ENCODE data around the gene CRELD2.

CRELD2 gene

DNA sequence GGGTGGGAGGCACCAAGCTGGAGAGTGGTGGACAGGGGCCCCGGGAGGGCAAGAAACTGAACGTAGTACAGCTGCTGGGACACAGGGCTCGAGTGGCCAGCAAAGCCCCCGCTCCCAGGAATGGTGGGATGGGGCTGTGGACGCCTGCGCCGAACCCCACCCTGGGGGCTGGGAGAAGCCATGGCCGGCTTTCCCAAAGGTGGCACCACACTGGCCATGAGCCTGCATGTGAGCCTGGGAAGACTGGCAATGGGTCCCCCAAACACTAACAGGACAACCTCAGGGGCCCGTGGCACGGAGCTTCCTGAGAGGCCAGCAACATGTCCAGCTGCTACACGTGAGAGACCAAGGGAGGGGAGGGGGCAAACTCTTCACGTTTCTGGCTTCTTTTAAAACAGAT lies 4.2 kb upstream of the CRELD2 start:
- no peak for DNase-seq

DNA sequence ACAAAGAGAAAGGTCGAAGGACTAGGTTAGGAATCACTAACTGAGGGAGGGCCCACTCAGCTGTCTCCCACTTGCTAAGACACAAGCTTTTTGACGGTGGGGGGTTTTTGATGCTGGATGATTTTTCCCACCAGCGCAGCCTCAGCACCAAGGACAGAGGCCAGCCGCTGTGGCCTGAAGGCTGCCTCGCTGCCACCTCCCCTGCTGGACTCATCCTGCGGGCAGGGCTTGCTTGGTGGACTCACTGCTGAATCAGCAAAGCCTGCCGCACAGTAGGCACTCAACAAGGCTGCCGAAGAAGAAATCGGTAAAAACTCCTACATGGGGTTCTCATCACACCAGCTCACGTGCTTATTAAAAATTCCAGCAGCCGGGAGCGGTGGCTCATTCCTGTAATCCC lies 2.8 kb upstream of the CRELD2 start:
- DNase-seq, result no peak

DNA sequence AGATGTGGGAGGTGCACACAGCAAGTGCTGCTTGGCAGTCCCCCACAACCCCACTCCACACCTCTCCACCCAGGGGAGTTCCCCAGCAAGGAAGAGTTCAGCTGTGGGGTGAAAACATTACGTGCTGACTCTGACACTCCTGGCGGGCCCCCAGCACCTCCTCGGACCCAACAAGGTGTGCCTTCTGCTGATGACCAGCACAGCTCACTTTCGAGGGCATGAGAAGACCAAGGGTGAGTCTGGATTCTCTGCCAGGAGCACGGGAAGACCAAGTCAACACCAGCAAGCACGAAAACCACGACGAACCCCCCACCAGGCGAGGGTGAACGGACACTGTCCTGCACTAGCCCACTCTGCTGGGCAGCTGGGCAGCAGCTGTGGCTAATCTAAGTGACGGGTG lies 1.6 kb upstream of the CRELD2 start:
- DNase-seq, result no peak

DNA sequence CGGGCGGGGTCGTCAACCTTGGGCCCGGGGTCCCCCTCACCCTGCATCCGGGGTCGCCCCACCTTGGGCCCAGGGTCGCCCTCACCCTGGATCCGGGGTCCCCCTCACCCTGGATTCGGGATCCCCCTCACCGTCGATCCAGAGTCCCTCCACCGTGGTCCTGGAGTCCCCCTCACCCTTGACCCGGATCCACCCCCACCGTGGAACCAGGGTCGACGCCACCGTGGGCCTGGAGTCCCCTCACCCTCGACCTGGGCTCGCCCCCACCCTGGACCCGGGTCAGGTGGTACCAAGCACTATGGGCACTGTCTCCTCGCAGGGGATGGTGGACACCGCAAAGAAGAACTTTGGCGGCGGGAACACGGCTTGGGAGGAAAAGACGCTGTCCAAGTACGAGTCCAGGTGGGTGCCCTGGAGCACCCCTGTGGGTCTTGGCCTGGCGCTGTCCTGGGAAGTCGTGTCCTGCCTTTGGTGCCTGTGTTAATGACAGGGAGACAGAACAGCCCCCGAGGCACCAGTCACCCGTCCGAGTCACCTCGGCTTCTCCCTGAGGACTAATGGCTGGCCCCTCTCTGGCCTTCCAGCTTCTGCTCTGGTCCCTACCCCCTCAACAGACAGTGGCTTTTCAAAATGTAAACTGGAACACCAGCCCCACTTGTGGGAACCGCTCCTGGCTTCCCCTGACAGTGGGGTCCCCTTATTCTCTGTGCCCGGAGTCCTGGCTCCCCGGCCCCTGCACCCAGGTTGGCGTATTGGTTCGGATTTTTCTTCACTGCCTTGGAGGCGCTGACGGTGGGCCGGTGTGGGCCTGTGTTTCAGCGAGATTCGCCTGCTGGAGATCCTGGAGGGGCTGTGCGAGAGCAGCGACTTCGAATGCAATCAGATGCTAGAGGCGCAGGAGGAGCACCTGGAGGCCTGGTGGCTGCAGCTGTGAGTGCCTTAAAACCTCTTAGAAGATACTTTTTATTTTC lies 762 bp downstream of the CRELD2 start:
- no peak for DNase-seq

DNA sequence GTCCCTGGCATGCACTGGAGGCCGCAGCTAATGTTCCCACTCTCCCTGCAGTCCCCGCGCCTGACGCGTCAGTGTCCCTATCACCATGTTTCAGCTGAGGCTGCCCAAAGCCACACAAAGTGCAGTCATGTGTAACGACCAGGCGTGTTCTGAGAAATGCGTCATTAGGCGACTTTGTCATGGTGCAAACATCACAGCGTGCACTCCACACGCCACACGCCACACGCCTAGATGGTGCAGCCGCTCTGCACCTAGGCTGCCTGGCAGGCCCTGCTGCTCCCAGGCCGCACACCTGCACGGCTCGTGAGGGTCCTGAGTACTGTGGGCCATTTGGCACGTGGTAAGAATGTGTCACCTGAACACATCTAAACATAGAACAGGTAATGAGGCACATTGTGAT lies 2.4 kb downstream of the CRELD2 start:
- DNase-seq, result no peak

DNA sequence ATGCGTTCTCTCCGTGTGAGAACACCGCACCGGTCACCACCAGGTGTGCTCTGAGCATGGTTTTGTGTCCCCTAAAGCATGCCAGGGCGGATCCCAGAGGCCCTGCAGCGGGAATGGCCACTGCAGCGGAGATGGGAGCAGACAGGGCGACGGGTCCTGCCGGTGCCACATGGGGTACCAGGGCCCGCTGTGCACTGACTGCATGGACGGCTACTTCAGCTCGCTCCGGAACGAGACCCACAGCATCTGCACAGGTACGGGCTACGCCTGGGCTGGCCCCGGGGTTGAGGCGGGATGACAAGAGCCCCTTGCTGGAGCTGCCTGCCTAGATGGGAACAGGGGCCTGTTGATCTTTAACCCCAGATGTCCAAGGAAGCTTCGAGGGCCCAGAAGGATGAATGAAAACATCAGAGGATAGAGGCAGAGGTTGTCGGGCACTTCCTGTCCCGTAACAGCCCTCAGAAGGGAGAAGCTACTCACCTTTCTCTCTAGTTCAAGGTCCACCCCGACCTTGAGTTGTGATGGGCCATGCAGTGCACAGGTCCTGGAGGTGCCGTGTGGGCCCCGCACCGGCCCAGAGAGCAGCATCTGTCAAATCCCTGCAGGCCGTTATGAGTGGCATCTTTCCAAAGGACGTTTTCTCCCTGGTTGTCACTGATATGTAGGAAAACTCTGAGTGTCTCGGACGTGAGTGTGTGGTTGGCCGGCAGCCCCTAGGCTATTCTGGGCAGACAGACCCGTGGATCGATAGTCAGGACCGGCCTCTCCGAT lies 3.3 kb downstream of the CRELD2 start:
- no peak for DNase-seq

DNA sequence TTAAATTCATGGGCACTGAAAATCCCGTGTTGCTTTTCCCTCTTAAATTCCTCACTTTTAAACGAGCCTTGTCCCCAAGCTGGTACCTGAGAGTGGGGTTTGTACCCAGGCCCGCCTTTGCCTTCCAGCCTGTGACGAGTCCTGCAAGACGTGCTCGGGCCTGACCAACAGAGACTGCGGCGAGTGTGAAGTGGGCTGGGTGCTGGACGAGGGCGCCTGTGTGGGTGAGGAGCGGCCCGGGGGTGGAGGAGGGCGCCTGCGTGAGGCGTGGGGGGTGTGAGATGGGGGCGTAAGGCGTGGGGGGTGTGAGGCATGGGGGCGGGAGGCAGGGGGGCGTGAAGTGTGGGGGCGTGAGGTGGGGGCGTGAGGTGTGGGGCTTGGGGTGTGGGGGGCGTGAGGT lies 4.0 kb downstream of the CRELD2 start:
- no peak for DNase-seq

DNA sequence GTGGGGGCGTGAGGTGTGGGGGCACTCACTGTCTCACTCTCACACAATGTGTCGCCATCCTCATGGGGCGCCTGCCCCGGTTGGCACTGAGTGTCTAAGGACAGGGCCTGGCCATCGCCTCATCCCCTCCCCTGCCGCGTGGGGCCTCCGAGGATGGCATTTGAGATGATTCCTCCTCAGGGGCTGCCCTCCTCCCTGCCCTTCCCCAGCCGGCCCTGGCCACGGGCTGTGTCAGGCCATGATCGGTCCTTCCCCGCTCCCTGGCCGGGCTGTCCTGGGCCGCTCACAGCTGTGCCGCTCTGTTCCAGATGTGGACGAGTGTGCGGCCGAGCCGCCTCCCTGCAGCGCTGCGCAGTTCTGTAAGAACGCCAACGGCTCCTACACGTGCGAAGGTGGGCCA lies 4.5 kb downstream of the CRELD2 start:
- no peak for DNase-seq

DNA sequence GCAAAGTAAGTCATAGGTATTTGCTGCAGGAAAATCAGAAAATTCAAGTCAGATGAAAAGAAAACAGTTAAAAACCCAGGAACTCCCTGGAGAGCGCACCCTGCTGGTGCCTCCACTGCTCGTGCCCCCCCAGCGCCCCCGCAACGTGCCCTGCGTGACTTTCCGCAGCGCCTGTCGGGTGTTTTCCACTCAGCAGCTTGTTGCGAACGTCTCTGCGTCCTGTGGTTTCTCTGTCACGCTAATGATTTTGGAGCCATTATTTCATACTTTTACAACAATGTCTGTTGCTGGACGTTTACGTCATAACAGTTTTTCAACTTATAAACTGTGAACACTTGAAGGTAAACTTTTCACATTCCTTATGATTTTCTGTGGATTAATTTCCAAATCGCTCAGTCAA lies 5.0 kb downstream of the CRELD2 start:
- DNase-seq, result no peak

DNA sequence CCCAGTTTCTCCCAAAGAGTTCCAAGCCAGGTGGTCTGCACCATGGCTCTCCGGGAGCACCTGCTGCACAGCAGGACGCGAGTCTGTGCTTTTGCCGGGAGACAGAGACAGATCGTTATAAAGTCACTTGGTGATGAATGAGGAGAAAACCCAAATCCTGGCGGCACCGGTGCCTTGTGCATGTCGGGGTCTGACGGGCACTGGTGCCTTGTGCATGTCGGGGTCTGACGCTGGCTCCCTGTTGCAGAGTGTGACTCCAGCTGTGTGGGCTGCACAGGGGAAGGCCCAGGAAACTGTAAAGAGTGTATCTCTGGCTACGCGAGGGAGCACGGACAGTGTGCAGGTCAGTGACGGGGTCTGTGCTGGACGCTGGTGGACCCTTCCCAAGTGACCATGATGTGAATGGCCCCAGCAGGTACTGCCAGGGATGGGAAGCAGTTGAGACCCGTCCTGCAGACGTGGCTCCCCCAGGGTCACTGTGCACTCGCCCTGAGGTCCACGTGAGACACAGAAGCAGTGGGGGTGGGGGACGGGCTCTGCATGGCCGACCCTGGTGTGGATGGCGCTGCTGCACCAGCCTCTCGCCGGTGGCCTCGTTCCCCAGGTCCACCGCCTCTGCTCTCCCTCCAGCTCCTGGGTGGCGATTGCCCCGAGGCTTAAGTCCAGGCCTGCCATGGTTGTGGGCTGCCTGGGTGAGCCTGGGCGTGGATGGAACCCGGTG lies 5.8 kb downstream of the CRELD2 start:
- no peak for DNase-seq

DNA sequence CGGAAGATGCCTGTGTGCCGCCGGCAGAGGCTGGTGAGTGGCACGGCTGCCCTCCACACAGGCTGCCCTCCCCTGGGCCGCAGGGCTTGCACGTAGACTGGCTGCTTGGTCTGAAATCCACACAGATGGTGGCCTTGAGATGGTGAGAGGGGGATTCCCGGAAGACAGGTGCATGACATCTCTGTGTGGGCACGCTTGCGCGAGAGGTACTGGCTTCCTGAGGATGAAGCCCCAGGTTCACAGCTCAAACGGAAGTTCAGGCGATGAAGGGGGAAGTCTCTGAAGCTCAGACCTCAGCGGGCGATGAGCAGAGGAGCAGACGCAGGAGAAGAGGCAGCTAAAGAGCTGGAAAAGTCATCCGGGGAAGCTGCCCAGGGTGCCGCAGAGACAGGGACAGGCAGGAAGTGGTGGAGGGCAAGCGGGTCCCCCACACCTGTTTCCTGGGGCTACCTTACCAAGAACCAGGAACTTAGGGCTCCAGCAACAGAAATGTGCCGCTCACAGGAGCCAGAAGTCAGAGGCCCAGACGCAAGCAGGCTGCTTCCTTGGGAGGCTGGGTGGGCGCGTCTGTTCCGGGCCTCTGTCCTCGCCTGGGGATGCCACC lies 7.2 kb downstream of the CRELD2 start:
- DNase-seq, result peak; percentile 74

DNA sequence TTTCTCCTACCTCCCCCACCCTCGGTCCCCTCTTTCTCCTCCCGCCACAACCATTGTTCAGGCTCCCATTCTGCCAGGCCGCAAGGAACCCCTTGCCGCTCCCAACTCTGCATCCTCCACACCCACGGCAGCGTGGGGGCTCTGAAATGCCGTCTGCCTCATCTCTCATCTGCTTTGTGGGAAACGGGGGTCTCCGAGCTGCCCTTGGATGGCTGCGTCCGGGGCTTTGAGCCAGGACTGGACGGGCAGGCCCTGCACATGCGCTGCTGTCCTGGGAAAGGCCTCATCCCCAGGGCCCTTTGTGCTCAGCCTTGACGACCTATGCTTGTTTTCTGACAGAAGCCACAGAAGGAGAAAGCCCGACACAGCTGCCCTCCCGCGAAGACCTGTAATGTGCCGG lies 8.5 kb downstream of the CRELD2 start:
- no peak for DNase-seq

DNA sequence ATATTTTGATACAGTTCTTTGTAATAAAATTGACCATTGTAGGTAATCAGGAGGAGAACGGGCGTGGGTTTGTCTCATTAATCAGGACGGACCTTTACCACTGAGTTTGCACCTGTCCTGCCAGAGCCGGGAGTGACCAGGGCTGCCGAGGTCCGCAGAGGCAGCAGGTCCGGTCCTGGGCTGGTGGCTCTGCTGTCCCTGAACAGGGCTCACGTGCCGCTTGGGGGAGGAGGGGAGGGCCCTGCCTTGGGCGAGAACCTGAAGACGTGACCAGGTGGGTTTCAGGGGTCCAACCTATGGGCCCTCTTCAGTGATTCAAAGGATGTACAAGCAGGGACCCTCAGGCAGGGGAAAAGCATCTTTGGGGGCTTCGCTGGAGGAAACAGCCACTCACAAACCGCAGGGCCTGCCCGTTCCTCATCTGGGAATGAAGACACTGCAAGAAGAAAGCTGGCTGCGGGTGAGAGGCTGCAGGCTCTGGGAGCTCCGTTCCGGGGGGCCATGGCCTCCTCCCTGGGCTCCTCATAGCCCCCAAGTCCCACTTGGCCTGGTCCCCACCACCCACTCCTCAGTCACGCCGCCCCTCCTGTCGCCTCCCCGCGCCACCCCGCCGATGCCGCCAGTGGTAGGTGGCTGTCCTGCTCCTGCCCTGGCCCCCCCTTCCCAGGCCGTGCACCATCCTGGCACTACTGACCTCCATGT lies 9.2 kb downstream of the CRELD2 start:
- no peak for DNase-seq

DNA sequence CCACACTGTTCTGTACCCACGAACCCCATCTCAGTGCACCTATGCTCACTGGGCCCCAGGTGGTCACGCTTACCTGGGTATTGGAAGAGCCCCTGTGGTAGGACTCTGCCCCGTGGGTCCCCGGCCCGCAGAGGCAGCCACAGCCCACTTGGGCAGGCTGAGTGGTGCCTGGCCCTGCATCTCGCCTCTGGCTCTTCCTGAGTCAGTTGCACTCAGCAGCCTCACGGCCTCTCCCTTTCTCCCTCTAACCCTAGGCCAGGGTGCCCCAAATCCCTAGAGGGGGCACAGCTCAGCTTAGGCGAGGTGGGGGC lies 9.7 kb downstream of the CRELD2 start:
- DNase-seq, result no peak

DNA sequence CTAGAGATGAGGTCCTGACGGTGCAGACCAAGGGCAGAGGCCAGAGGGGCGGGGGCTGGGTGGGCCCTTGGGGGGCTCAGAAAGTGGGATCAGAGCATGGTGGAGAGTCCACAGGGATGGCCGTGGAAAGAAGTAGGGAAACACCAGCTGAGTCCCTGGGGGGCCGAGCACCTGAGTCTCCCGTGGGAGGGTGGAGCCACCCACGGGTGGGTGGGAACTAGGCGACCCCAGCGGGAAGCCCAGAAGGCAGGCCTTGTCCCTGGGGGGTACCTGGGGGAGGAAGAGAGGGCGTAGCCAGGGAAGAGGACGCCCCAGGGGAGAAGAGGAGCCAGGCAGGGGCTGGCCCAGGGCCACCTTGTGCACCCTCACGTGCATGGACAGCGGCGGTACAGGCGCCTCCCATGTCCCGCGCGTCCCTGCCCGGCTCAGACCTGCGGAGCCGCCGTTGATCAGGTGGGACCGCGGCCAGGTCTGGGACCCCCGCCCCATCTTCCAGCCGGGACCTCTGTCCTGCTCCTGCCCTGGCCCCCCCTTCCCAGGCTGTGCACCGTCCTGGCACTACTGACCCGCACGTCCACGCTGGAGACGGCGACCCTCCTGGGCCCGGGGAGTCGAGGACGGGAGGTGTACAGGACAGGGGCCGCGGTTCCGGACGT lies 10.2 kb downstream of the CRELD2 start:
- DNase-seq, result no peak

DNA sequence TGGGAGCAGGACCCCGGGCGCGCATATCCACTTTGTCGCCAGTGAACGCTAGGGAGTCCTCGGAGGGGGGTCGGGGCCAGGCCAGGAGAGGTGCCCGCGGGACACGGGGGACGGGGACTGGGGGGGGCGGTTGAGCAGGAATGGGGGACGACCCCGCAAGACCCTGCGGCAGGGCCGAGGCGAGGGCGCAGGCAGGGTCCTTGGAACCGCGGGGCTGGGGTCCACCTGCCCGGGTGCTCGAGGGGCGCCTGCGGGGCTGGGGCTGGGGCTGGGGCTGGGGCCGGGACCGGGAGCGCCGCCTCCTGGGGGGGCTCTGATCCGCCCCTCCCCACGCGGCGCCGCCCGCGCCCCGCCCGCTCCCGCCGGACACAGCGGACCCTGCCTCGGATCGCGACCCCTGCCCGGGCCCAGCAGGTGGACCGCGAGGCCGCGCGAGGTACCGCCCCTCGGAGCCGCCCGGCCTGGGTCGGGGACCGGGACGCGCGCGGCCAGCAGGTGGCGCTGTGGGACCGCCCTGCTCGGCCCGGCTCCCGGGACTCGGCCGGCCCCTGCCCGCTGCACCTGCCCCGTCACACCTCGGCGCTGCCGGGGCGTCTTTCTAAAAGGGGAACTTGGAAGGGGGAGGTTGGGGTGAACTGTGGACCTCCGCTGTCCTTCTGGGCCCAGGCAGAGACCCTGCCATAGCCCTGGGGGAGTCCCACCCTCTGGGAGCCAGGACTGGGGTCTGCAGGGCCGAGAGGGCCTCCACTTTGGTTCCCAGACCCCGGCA lies 11.0 kb downstream of the CRELD2 start:
- DNase-seq, result peak; percentile 88

DNA sequence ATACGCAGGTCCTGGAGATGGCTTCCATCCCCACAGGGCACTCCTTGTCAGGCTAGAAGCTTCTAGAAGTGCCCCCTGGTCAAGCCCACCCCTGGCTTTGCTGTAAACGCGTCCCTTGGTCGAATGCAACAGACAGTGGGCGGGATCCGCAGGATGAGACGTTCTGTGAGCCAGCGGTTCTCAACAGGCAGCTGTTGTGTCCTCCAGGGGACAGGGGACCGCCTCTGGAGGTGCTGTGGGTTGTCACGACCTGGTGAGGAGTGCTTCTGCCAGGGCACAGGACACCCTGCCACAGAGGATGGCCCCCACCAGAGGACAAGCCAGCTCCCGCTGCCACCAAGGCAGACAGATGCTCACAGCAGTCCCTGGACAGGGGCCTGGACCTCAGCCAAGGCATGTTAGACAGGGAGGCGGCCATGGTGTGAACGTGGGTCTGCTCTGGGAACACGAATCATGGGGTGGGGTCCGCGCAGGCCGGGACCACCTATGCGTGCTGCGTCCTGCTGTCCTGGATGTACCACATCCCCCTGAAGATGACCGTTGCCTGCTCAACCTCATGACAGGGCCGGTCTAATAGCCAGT lies 11.7 kb downstream of the CRELD2 start:
- no peak for DNase-seq

DNA sequence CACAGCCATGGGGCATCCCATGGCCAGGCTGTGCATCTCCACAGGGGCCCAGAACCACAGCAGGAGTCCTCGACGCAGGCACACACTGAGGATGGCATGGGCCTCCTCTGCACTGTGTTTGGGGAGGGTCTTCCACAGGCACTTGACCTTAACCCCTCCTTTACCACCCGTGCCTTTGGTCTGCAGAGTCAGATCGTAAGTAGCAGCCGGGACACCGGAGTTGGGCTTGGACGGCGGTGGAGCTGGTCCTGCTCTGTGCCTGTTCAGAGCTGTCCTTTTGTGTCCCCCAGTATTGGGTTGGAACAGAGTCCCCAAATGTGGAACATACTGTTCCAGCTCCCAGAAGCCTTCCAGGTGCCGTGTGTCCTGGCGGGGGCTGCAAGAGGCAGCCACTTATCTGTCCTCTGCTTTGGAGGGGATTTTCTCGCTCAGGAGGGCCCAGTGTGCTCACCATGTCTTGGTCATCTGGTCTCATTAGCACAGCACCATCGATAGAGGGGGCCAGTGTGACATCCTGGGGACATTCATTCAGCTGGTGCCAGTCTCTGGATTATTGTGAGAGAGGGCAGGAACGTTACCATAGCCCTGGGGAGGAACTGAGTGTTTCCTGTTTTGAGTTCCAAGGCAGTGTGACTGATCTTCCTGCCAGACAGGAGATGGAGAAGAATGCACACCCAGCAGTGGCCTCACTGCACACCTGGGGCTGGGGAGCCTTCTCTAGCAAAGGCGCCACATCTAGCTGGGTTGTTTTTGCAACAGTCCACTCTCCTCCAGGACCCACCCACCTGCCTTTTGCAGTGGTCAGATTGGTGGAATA lies 12.4 kb downstream of the CRELD2 start:
- DNase-seq, result peak; percentile 66

DNA sequence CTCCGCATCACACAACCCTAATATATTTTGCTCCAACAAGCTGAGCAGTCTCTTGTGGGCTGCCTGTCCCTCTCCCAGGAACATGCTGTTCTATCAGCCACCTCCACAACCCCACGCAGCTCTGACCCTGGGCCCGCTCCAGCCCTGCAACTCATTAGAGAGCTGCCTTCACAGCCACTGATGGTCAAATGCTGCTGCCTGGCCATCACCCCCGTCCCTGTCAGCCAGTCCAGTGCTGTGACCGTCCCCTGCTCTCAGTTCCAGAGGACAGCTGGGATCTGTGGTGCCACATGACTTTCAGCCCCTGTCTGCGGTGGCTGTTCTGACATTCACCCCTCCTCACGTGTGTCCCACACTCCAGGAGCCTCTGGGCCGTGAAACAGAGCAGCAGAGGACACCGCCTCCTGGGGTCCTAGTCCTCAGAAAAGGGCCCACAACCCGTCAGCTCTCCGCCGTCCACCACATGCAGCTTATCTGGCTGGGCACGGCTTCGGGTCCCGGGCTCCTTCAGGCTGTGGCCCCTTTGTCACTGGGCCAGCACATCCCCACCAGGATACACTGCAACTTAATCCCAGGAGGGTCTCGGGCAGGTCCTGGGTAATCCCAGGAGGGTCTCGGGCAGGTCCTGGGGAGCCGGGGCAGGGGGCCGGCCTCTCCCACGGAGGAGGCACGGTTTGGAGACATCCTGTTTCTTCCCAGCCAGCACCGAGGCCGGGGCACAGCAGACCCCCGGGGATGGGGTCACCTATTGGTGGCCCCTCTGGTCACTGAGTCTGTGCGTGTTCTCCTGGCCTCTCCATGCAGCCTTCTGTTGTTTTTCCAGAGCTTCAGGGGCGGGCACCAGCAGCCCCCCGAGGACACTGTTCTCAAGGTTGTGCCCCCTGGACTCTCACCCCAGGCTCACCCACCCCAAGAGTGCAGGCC lies 15.1 kb downstream of the CRELD2 start:
- DNase-seq, result no peak
